Mesothelial cell of epicardium (in vitro differentiated cells): ENCODE measurements around the gene UBE2E2. TPM values are rescaled to one million over a fixed set of nuclear protein-coding genes. Genes with fewer than 3 reads are reported as not detected.

Source experiments
- DNase-seq, 2 experiments: peaks; one replicate each; pipeline ENCODE4 v3.0.0; 2021; ENCODE audit warnings: low spot score in 2 of 2; ENCODE audit not compliant: unreplicated experiment in 2 of 2
- H3K27ac Mint-ChIP-seq: 2 replicates; pipeline ENCODE4 v1.8.0; 2021; ENCODE audit warnings: mixed read lengths
- H3K27me3 Mint-ChIP-seq: 2 replicates; pipeline ENCODE4 v1.8.0; 2021; ENCODE audit warnings: low read depth, mixed read lengths
- H3K36me3 Mint-ChIP-seq: 2 replicates; pipeline ENCODE4 v1.8.0; 2021; ENCODE audit warnings: mixed read lengths
- H3K4me1 Mint-ChIP-seq: 2 replicates; pipeline ENCODE4 v1.8.0; 2021; ENCODE audit warnings: mixed read lengths
- H3K4me3 Mint-ChIP-seq: 2 replicates; pipeline ENCODE4 v1.8.0; 2021; ENCODE audit warnings: mild to moderate bottlenecking, moderate library complexity, mixed read lengths
- H3K9me3 Mint-ChIP-seq: 2 replicates; pipeline ENCODE4 v1.8.0; 2021; ENCODE audit warnings: mixed read lengths
- CTCF ChIP-seq: fragments of 200-600 bp; sonication (generic); IDR thresholded peaks from one replicate; pipeline ENCODE4 v1.5.0; 2021; ENCODE audit warnings: antibody characterized with exemption; ENCODE audit not compliant: unreplicated experiment
- total RNA-seq: library from RNA; stranded (reverse); gene quantifications from 3 replicates; pipeline ENCODE4 v1.2.1, GENCODE V29; 2021

The UBE2E2 gene
- total RNA-seq, 1 donor from 2014 or later = 42.3 TPM

GRCh38 chr3:23246651-23247050, 43.5 kb downstream of the UBE2E2 start:
- H3K36me3 Mint-ChIP-seq = no peaks in the 10 kb centered on the region
- H3K9me3 Mint-ChIP-seq = no peaks in the 10 kb centered on the region
- no peaks in the 10 kb centered on the region for H3K27me3 Mint-ChIP-seq
- no peak overlapping the region for H3K27ac Mint-ChIP-seq
- H3K4me1 Mint-ChIP-seq = peaks cover 2% of the 10 kb centered on the region
- H3K4me3 Mint-ChIP-seq = no peak overlapping the region
- DNase-seq = no peak
- no peak for TF ChIP-seq CTCF

GRCh38 chr3:23248594-23249131, 45.5 kb downstream of the UBE2E2 start:
- no peak overlapping the region for H3K4me3 Mint-ChIP-seq
- DNase-seq = no peak
- TF ChIP-seq CTCF = no peak
- H3K4me1 Mint-ChIP-seq = peaks cover 2% of the 10 kb centered on the region
- no peak overlapping the region for H3K27ac Mint-ChIP-seq
- H3K27me3 Mint-ChIP-seq = no peaks in the 10 kb centered on the region
- H3K36me3 Mint-ChIP-seq = no peaks in the 10 kb centered on the region
- H3K9me3 Mint-ChIP-seq = no peaks in the 10 kb centered on the region

- Mint-ChIP-seq H3K9me3 (no peaks in the 10 kb centered on the region), H3K4me3 (no peak overlapping the region), H3K27me3 (no peaks in the 10 kb centered on the region), H3K27ac (no peak overlapping the region), H3K4me1 (no peaks in the 10 kb centered on the region), H3K36me3 (no peaks in the 10 kb centered on the region)
- TF ChIP-seq CTCF = no peak
- DNase-seq = no peak
Observed at GRCh38 chr3:23249961-23250360, 46.8 kb downstream of the UBE2E2 start.

DNA sequence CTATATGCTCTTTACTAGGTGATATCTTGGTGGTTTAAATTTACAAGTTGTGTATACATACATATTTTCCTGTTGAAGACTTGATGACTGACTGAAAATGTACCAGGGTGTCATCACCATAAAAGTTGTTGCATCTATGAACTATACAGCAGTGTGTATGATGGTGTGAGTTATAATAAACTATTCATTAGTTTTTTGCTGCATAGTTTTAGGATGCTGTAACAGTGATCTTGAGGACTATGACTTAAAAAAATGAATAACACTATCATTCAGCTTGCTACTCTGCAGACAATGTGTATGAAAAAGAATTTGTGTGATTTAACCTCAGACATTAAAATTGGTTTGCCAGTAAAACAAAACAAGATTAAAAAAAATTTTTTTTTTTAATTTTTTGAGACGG, 49.0 kb downstream of the UBE2E2 start:
- TF ChIP-seq CTCF = no peak
- no peak for DNase-seq
- H3K4me3 Mint-ChIP-seq = no peak overlapping the region
- no peak overlapping the region for H3K27ac Mint-ChIP-seq
- no peaks in the 10 kb centered on the region for H3K36me3 Mint-ChIP-seq
- peaks cover 6% of the 10 kb centered on the region for H3K4me1 Mint-ChIP-seq
- no peaks in the 10 kb centered on the region for H3K27me3 Mint-ChIP-seq
- H3K9me3 Mint-ChIP-seq = no peaks in the 10 kb centered on the region

DNA sequence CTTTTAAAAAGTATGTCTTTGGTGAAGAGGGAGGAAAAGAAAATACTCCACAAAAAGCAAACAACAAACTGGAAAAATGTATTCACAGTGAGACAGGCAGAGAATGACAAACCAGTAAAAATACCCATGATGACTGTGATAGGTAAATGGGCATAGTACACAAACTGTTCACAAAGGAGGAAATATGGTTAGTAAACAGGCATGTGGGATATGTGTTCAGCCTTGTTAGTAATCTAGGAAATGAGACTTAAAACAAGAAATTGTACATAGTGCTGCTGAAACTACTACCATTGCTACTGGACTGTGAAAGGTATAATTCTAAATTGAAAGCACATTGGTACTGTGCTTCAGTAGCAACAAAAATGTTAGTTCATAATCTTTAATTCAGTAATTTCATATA, 50.1 kb downstream of the UBE2E2 start:
- Mint-ChIP-seq H3K27me3 (no peaks in the 10 kb centered on the region), H3K4me1 (peaks cover 7% of the 10 kb centered on the region), H3K9me3 (peaks cover 5% of the 10 kb centered on the region), H3K36me3 (no peaks in the 10 kb centered on the region), H3K4me3 (no peak overlapping the region), H3K27ac (no peak overlapping the region)
- TF ChIP-seq CTCF = no peak
- DNase-seq = no peak

DNA sequence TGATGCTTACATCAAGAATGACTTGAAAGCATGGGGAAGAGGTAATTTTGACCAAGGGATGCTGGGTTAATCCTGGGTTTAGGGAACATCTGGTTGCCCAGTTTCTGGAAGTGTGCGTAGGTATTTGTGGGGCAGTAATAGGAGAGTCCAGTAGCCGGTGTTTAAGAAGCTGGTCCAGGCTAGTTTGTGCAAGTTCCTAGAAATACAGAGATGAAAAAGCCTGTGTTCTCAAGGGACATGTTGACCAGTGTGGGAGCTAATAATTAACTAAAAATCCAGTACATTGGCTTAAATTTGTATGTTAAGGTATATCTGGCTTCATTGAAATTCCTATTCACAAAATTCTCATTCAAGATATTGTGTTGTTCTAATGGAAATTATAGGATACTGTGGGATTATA, 51.2 kb downstream of the UBE2E2 start:
- Mint-ChIP-seq H3K9me3 (peaks cover 5% of the 10 kb centered on the region), H3K27me3 (no peaks in the 10 kb centered on the region), H3K36me3 (no peaks in the 10 kb centered on the region), H3K4me3 (no peak overlapping the region), H3K27ac (no peak overlapping the region), H3K4me1 (peaks cover 7% of the 10 kb centered on the region)
- no peak for DNase-seq
- TF ChIP-seq CTCF = no peak
